ENCODE data around the gene TCEAL8. TPM values are rescaled to one million over a fixed set of nuclear protein-coding genes. Genes with fewer than 3 reads are reported as not detected.

The TCEAL8 gene
- total and polyA plus RNA-seq, 2 of the 4 experiments (the other 2 are of a cell fraction): 31.5 to 57.6 TPM

GRCh38 chrX:103256651-103257050 lies 1.7 kb upstream of the TCEAL8 start:
- H3K4me1 ChIP-seq (ENCODE audit: control insufficient read depth, insufficient read depth, low read length): no peaks in the 10 kb centered on the region
- no peak overlapping the region for H3K27ac ChIP-seq (ENCODE audit: insufficient read depth, low read length)
- no peak overlapping the region for H3K56ac ChIP-seq (ENCODE audit: extremely low read depth, insufficient read depth, low read length)
- intact Hi-C loops (cut with micrococcal nuclease): no loop called here
- TF ChIP-seq, protein P1, sequence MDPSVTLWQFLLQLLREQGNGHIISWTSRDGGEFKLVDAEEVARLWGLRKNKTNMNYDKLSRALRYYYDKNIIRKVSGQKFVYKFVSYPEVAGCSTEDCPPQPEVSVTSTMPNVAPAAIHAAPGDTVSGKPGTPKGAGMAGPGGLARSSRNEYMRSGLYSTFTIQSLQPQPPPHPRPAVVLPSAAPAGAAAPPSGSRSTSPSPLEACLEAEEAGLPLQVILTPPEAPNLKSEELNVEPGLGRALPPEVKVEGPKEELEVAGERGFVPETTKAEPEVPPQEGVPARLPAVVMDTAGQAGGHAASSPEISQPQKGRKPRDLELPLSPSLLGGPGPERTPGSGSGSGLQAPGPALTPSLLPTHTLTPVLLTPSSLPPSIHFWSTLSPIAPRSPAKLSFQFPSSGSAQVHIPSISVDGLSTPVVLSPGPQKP (IDR thresholded peaks at IDR 0.05; ENCODE audit: borderline replicate concordance, low read depth, low read length): no peak
- no peak for TF ChIP-seq CHD1 (IDR thresholded peaks at IDR 0.05; ENCODE audit: low read depth, low read length)
- no peak for TF ChIP-seq BHLHE40 (IDR thresholded peaks at IDR 0.05; ENCODE audit: low read depth, low read length)
- TF ChIP-seq RAD21 (IDR thresholded peaks at IDR 0.05; ENCODE audit: low read length): no peak
- TF ChIP-seq NFE2L2 (IDR thresholded peaks at IDR 0.05; ENCODE audit: low read depth, low read length): no peak
- no peak for TF ChIP-seq CTCF (conservative IDR thresholded peaks at IDR 0.05; ENCODE audit: low read depth, low read length)
- TF ChIP-seq FOS (IDR thresholded peaks at IDR 0.05; ENCODE audit: low read depth, low read length): no peak
- TF ChIP-seq MAFK (IDR thresholded peaks at IDR 0.05; ENCODE audit: low read depth, low read length): no peak
- no peak for TF ChIP-seq SMC3 (IDR thresholded peaks at IDR 0.05; ENCODE audit: low read depth, low read length)
- no peak for TF ChIP-seq CEBPB (IDR thresholded peaks at IDR 0.05; ENCODE audit: low read depth, low read length)
- no peak for TF ChIP-seq MXI1 (IDR thresholded peaks at IDR 0.05; ENCODE audit: borderline replicate concordance, low read depth, low read length)
- no peak for TF ChIP-seq RFX5 (IDR thresholded peaks at IDR 0.05; ENCODE audit: low read depth, low read length)
- no peak for TF ChIP-seq POLR2A (IDR thresholded peaks at IDR 0.05; ENCODE audit: low read depth, low read length)
- DNase-seq: no peak
- H2AK5ac ChIP-seq (ENCODE audit: low read depth, low read length): no peak overlapping the region
- ATAC-seq (ENCODE audit: low read depth): no peak
- no peak overlapping the region for H2BK120ac ChIP-seq (ENCODE audit: low read depth, low read length)
- H2BK15ac ChIP-seq (ENCODE audit: low read depth, low read length): no peak overlapping the region
- peaks cover 12% of the 10 kb centered on the region for H3K27me3 ChIP-seq (ENCODE audit: control insufficient read depth, insufficient read depth, low read length)
- BruUV-seq (replicated peaks): no TSS peak
- H3K4me3 ChIP-seq (ENCODE audit: insufficient read depth, low read depth, low read length): no peak overlapping the region
- H3K79me1 ChIP-seq (ENCODE audit: low read depth in 1 of 2, low read length in 2 of 2): peaks cover 0 to 17% of the 10 kb centered on the region in 2 experiments; a peak in 3 of 4 replicates
- POLR2A ChIA-PET (ENCODE audit: unreplicated experiment): interaction anchor here (0.5 kb wide), 1 partner anchor 37 kb away, joined by 3 read pairs; no protein-coding TSS in a partner anchor
- no peak overlapping the region for H4K91ac ChIP-seq (ENCODE audit: insufficient read depth, low read depth, low read length)
- CTCF ChIA-PET: no interaction called here
- H3K23ac ChIP-seq (ENCODE audit: low read depth, low read length): no peak overlapping the region
- no peak overlapping the region for H2BK20ac ChIP-seq (ENCODE audit: low read depth, low read length)
- H3K4me2 ChIP-seq (ENCODE audit: low read depth, low read length): no peak overlapping the region
- H2AFZ ChIP-seq (replicated peaks; ENCODE audit: low read length, poor library complexity): no peak overlapping the region
- H3K4ac ChIP-seq (ENCODE audit: low read depth, low read length): no peak overlapping the region
- H3K9me1 ChIP-seq (ENCODE audit: insufficient read depth, low read length): no peaks in the 10 kb centered on the region
- in situ Hi-C loops (cut with MboI; ENCODE audit: low sequenced_read_pairs): no loop called here
- H4K20me1 ChIP-seq (ENCODE audit: insufficient read depth, low read length): peaks cover 4% of the 10 kb centered on the region; the same call in 1 of the 2 replicates
- no peak overlapping the region for H2BK5ac ChIP-seq (ENCODE audit: low read depth, low read length, poor library complexity, severe bottlenecking)
- no peak overlapping the region for H3K14ac ChIP-seq (replicated peaks; ENCODE audit: low read depth, low read length)
- no peak overlapping the region for H3K18ac ChIP-seq (ENCODE audit: low read depth, low read length)
- no peak overlapping the region for H4K5ac ChIP-seq (ENCODE audit: low read depth, low read length)
- H3K9ac ChIP-seq (ENCODE audit: low read depth, low read length): no peak overlapping the region
- no peak overlapping the region for H2AK9ac ChIP-seq (replicated peaks; ENCODE audit: low read depth, low read length, poor library complexity)
- peaks cover 2% of the 10 kb centered on the region; the same call in 1 of the 2 replicates for H3K36me3 ChIP-seq (ENCODE audit: control insufficient read depth, insufficient read depth, low read length)
- dilution Hi-C loops (cut with HindIII; ENCODE audit: low sequenced_read_pairs, unreplicated experiment): no loop called here
- H4K8ac ChIP-seq (ENCODE audit: low read depth in 2 of 2, low read length in 2 of 2): no peak overlapping the region
- H3K9me3 ChIP-seq (ENCODE audit: control insufficient read depth, insufficient read depth, low read length): no peaks in the 10 kb centered on the region
